ENCODE data around the gene HSD3B7.

DNA sequence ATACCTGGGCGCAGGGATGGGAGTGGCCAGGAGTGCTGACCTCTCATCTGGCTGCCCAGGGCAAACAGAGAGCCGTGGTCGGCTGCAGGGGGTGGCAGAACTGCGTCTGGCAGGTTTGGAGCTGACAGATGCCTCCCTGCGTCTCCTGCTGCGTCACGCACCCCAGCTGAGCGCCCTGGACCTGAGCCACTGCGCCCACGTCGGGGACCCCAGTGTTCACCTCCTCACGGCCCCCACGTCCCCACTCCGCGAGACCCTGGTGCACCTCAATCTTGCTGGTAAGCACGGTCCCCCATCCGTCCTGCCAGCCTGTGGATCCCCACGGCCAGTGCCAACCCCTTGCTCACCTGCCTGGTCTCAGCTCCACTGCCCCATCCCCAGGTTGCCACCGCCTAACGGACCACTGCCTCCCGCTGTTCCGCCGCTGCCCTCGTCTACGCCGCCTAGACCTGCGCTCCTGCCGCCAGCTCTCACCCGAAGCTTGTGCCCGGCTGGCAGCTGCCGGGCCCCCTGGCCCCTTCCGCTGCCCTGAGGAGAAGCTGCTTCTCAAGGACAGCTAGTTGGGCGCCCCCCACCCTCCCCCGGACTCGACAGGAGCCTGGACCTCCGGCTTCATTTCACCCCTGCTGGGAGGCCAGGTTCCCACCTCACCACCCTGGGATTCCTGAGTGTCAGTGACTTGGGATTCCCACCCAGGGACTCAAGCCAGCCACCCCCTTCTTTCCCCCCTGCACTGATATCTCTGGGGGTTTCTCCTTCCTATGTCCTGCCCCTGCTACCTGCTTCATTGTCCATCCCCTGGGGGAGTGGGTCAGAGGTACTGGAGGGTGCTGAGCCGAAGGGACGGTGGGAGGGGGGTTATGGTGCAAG is 38.1 kb upstream of the HSD3B7 start:
- no peak for TF ChIP-seq POLR2A (IDR thresholded peaks at IDR 0.05)
- no peak for TF ChIP-seq POLR2AphosphoS5 (IDR thresholded peaks at IDR 0.05)
- TF ChIP-seq EP300 (IDR thresholded peaks at IDR 0.05) = no peak
- no peak for TF ChIP-seq CTCF (IDR thresholded peaks at IDR 0.05)
